AG09309 (cell line): Measurements from ENCODE around the gene ZBTB47.

ENCODE experiments used
- DNase-seq: peaks from one replicate; pipeline ENCODE4 v3.0.0-alpha.2; 2010; ENCODE audit warnings: low read depth
- H3K4me3 ChIP-seq: 2 replicates; pipeline ENCODE4 v1.5.1; 2011; ENCODE audit warnings: mild to moderate bottlenecking, low read depth, low read length, moderate library complexity; ENCODE audit not compliant: control insufficient read depth
- TF ChIP-seq, protein P1 (sequence below): IDR thresholded peaks from 2 replicates; pipeline ENCODE4 v1.5.1; 2011; ENCODE audit warnings: mild to moderate bottlenecking, low read depth, low read length, inconsistent platforms; ENCODE audit not compliant: insufficient read depth, control insufficient read depth; ENCODE audit errors: missing control alignments

Gene ZBTB47

DNA sequence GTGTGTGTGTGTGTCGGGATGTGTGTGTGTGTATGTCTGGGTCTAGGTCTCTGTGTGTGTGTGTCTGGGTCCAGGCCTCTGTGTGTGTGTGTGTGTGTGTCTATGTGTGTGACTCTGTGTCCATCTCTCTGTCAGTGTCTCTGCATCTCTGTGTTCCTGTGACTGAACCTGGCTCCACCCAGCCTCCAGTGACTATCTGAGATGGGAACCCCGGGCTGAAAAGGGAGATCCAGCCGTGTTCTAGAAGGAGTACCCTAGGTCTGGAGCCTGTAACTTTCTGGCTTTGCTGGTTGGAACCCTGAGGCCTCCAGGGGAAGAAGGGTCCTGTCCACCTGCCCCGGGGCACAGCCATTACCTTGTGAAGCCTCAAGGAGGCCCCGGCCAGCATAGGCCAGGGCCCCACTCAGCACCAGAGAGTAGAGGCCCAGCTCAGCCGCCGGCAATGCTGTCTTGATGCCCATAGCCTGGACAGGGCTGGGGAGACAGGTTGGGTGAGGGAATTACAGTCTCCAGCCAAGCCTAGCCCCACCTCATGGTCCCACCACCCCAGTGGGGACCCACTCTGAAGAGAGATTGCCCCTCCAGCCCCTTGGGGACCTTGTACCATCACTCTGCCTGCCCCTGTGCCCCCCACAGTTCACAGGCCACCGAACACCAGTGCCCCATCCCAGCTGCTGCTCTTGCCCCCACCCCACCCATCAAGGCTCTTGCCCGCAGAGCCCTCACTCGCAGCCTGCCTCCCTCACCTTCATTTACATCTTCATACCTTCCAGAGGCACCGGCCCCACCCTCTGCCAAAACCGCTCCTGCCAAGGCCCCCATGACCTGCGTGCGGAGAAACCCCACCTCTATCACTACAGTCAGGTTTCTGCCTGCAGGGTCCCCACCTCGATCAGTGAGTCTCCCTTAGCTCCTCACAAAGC lies 47.1 kb downstream of the ZBTB47 start:
- TF ChIP-seq, protein P1, sequence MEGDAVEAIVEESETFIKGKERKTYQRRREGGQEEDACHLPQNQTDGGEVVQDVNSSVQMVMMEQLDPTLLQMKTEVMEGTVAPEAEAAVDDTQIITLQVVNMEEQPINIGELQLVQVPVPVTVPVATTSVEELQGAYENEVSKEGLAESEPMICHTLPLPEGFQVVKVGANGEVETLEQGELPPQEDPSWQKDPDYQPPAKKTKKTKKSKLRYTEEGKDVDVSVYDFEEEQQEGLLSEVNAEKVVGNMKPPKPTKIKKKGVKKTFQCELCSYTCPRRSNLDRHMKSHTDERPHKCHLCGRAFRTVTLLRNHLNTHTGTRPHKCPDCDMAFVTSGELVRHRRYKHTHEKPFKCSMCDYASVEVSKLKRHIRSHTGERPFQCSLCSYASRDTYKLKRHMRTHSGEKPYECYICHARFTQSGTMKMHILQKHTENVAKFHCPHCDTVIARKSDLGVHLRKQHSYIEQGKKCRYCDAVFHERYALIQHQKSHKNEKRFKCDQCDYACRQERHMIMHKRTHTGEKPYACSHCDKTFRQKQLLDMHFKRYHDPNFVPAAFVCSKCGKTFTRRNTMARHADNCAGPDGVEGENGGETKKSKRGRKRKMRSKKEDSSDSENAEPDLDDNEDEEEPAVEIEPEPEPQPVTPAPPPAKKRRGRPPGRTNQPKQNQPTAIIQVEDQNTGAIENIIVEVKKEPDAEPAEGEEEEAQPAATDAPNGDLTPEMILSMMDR = no peak
- no peak overlapping the region for H3K4me3 ChIP-seq
- DNase-seq = no peak

DNA sequence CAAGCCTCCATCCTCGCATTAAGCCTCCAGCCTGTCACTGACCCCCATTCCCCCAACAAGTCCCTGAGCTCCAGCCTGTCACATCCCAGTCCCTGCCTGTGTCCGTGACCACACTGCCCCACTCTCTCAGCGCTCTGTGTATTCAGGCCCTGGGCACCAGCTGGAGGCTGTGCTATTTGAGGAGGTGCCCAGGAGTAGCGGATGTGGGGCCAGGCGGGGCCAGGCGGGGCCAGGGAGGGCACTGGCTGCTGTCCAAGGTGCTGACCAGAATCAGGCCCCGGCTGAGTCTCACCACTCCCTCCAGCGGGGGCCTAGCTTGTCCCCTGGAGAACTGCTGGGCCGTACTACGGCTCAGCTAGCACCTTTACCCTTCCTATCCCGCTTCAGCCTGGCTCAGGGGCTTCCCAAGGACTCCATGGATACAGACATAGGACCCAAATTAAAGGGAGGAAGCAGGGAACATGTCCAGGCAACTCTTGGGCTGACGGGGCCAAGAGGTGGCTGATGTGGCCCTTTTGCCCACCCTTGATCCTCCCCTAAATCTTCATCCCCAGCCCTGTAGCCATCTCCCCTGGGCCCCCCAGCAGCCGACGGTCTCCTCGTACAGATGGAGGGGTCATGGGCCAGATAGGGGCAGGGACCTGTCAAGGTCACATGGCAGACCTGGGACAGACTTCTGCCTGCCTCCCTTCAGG lies 48.0 kb downstream of the ZBTB47 start:
- no peak for DNase-seq

DNA sequence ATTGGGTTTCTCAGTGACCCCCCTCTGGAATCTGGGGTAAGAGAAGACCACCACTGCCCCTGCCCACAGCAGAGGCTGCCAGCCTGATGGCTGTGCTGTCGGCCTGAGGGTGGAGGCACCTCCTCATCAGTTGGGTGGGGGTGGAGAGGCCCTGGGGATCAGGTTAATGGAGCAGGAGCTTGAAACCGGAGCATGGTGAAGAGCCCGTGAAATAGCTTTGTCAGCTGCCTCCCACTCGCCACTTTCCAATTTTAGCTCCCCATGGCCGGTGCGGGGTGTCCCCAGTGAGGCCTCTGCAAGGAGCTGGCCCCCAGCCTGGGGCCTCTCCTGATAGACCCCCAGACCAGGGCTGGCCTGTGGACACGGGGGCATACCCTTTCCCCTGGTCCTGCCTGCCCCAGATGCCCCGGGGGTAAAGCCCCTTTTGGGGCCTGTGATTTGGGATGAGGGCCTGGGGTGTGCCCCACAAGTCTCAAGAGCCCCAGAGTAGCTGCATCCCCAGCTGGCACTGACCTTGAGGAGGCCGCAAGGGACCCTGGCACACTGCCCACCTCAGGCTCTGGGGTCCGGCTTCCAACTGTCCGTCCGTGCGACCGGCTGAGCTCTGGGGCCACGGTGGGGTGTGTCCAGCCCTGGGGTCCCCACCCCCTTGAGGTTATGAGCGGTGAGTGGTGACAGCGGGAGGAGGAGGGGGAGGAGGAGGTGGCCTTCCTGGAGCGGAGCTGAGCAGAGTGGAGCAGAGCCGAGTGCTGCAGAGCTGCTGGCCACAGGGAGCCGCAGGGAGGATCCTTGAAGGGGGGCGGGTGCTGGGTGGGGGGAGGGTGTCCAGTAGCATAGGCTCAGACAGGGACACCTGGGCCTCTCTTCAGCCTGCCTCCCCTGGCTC lies 48.8 kb downstream of the ZBTB47 start, which contains the start of gene HHATL:
HHATL (minus strand) TSS at position 733 of the 886 bp plus-strand sequence. CDS start 1,972 bp downstream, outside the sequence.
- no peak within 1 kb of the TSS for H3K4me3 ChIP-seq
- DNase-seq = no peak
- TF ChIP-seq, protein P1 = no peak

More for the DNA sequence above, 48.0 kb downstream of the ZBTB47 start:
- TF ChIP-seq, protein P1 = no peak
- no peak overlapping the region for H3K4me3 ChIP-seq

DNA sequence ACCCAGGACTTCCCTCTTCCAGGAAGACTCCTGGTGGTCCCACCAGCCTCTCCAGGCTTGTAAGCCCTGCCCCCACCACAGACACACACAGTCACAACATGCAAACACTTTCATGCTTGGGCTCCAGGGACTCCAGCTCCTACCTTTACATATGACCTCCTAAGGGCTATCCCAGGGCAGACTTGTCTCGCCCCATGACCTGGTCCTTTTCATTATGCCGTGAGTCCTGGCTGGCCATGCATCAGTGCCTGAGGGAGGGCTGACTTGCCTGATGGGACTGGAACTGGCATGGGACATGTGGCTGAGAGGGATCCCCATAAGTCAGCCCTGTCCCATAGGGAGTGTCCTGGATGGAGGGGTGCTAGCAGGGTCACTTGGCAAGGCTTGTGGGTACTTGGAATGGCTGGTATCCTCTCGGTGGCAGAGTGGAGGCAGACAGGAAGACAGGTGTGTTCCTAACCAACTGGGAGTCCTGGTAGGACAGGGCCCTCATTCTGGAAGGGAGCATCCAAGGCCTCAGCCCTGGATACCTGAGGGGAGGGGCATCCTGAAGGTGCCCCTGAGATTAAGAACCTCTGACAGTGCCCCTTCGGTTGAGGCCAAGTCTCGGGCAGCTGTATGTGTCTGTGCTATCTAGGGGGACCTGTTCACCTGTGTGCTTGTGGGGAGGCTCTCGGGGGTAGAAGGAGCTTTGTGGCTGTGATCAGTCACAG lies 49.6 kb downstream of the ZBTB47 start:
- TF ChIP-seq, protein P1 = no peak
- no peak for DNase-seq
- H3K4me3 ChIP-seq = no peak overlapping the region

DNA sequence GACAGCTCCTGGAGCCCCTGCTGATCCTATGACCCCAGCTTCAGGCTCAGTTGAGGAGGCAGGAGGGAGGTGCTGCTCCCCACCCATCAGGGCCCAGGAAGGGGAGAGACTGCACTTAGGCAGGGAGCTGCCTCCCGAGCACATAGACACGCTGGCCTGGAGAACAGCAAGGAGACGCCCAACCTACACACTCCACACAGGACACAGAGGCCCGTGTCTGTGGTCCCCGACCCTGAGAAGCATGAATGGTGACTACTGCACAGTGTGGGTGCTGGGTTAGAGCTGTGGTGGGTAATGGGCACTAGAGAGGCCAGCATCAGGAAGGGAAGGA lies 50.2 kb downstream of the ZBTB47 start:
- TF ChIP-seq, protein P1 = no peak
- DNase-seq = no peak
- no peak overlapping the region for H3K4me3 ChIP-seq
